GM23338 (cell line): ENCODE results near the gene GUCY2F. TPM values are rescaled to one million over a fixed set of nuclear protein-coding genes. Genes with fewer than 3 reads are reported as not detected.

Experiments
- ATAC-seq: fragments of 200-7000 bp; cut with Tn5 transposase; 3 replicates; pipeline ENCODE4 v1.9.1; 2020
- DNase-seq: peaks from one replicate; pipeline ENCODE4 v3.0.0-alpha.2; 2015; ENCODE audit warnings: low spot score
- H2AFZ ChIP-seq: fragments of 200-600 bp; sonication (generic); 2 replicates; pipeline ENCODE4 v1.8.0; 2016; ENCODE audit warnings: antibody characterized with exemption, mild to moderate bottlenecking, moderate library complexity
- H3F3A ChIP-seq: fragments of 200-600 bp; sonication (generic); replicated peaks from 2 replicates; pipeline ENCODE4 v1.8.0; 2017; ENCODE audit warnings: antibody characterized with exemption, mixed run types, low read depth
- H3K27ac ChIP-seq: fragments of 200-600 bp; sonication (generic); 2 replicates; pipeline ENCODE4 v1.6.1; 2016; ENCODE audit warnings: low read depth
- H3K27me3 ChIP-seq: fragments of 200-600 bp; sonication (generic); 2 replicates; pipeline ENCODE4 v1.8.0; 2016; ENCODE audit warnings: mild to moderate bottlenecking, mixed run types, moderate library complexity; ENCODE audit not compliant: insufficient read depth
- H3K36me3 ChIP-seq: fragments of 200-600 bp; sonication (generic); 2 replicates; pipeline ENCODE4 v1.8.0; 2016; ENCODE audit warnings: mild to moderate bottlenecking; ENCODE audit not compliant: insufficient read depth
- H3K4me1 ChIP-seq: fragments of 200-600 bp; sonication (generic); 2 replicates; pipeline ENCODE4 v1.8.0; 2016; ENCODE audit warnings: mild to moderate bottlenecking, moderate library complexity; ENCODE audit not compliant: insufficient read depth
- H3K4me2 ChIP-seq: fragments of 200-600 bp; sonication (generic); 2 replicates; pipeline ENCODE4 v1.7.1; 2017; ENCODE audit warnings: mixed run types
- H3K4me3 ChIP-seq: fragments of 200-600 bp; sonication (generic); 2 replicates; pipeline ENCODE4 v1.6.1; 2016; ENCODE audit warnings: mixed run types
- H3K79me2 ChIP-seq: fragments of 200-600 bp; sonication (generic); replicated peaks from 2 replicates; pipeline ENCODE4 v1.8.0; 2017; ENCODE audit warnings: mild to moderate bottlenecking; ENCODE audit not compliant: insufficient read depth
- H3K9me2 ChIP-seq: fragments of 200-600 bp; sonication (generic); 2 replicates; pipeline ENCODE4 v1.8.0; 2017; ENCODE audit not compliant: insufficient read depth
- H4K20me1 ChIP-seq: fragments of 200-600 bp; sonication (generic); replicated peaks from 2 replicates; pipeline ENCODE4 v1.8.0; 2017; ENCODE audit warnings: mild to moderate bottlenecking; ENCODE audit not compliant: insufficient read depth
- H3K27ac Mint-ChIP-seq: 2 replicates; pipeline ENCODE4 v1.8.0; 2020; ENCODE audit warnings: inconsistent platforms, mild to moderate bottlenecking, moderate library complexity, mixed read lengths
- H3K27me3 Mint-ChIP-seq: 3 replicates; pipeline ENCODE4 v1.8.0; 2022; ENCODE audit warnings: low read depth, mild to moderate bottlenecking, moderate library complexity, mixed read lengths, inconsistent platforms; ENCODE audit not compliant: insufficient read depth, poor library complexity
- H3K36me3 Mint-ChIP-seq: 3 replicates; pipeline ENCODE4 v1.8.0; 2021; ENCODE audit warnings: low read depth, mild to moderate bottlenecking, inconsistent platforms, moderate library complexity, mixed read lengths
- H3K4me1 Mint-ChIP-seq: 3 replicates; pipeline ENCODE4 v1.8.0; 2020; ENCODE audit warnings: mild to moderate bottlenecking, inconsistent platforms, mixed read lengths
- H3K4me3 Mint-ChIP-seq: 3 replicates; pipeline ENCODE4 v1.8.0; 2021; ENCODE audit warnings: moderate library complexity, mild to moderate bottlenecking, inconsistent platforms, mixed read lengths
- H3K9me3 Mint-ChIP-seq: 3 replicates; pipeline ENCODE4 v1.8.0; 2020; ENCODE audit warnings: moderate library complexity, mild to moderate bottlenecking, inconsistent platforms, mixed read lengths
- CTCF ChIP-seq, 2 experiments: fragments of 200-600 bp in 1 of 2; sonication (generic) in 1 of 2; conservative IDR thresholded peaks; 2 replicates each; pipeline versions ENCODE4 v1.5.1 to v1.6.1; 2016 to 2017; ENCODE audit warnings: antibody characterized with exemption in 2 of 2, low read depth in 2 of 2, mild to moderate bottlenecking in 2 of 2, moderate library complexity in 1 of 2
- NANOG ChIP-seq: IDR thresholded peaks from 2 replicates; pipeline ENCODE4 v1.6.1; 2016; ENCODE audit warnings: antibody characterized with exemption, borderline replicate concordance
- STAT1 ChIP-seq: IDR thresholded peaks from one replicate; pipeline ENCODE4 v1.6.1; 2016; ENCODE audit warnings: antibody characterized with exemption; ENCODE audit not compliant: unreplicated experiment
- ZNF462 ChIP-seq: fragments of 250-450 bp; sonication (Bioruptor Pico); IDR thresholded peaks from 2 replicates; pipeline ENCODE4 v1.5.0; 2020; ENCODE audit warnings: mild to moderate bottlenecking, moderate library complexity
- polyA plus RNA-seq: library from polyadenylated mRNA; unstranded; fragments of >200 nt; fragmentation: Nextera tagmentation; extraction: Ambion mirVana; gene quantifications from 2 replicates; pipeline ENCODE4 v1.2.1, GENCODE V29; 2016
- total RNA-seq: library from RNA; depleted of rRNA; stranded (reverse); fragments of >200 nt; shearing (Covaris generic); gene quantifications from 2 replicates; pipeline ENCODE4 v1.2.3, GENCODE V29; 2014

The GUCY2F gene
- total and polyA plus RNA-seq, 2 experiments from 2014 or later: 0.06 to 0.10 TPM

DNA sequence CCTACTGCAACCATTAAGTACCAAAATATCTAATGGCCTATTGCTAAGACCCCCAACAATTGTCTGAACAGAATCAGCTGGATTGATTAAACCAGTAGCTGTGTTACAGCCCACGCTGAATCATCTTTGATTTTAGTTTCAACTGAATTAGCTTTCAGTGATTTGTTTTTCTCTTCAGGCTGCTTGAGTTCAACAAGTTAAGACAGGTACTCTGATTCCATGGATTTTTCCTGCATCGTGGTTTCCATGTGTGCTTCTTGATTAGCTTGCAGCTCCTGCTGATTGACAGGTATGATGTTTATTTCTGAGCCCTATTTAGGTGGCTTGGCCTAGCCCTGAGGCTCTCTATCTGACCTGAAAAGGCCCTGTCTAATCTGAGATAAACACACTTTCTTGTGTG, 91.3 kb downstream of the GUCY2F start (continued):
- no peak for TF ChIP-seq ZNF462 (CRISPR knock-in tag)
- TF ChIP-seq NANOG: no peak
- TF ChIP-seq CTCF (conservative IDR thresholded peaks at IDR 0.05; ENCODE audit: low read depth in 2 of 2): no peak

DNA sequence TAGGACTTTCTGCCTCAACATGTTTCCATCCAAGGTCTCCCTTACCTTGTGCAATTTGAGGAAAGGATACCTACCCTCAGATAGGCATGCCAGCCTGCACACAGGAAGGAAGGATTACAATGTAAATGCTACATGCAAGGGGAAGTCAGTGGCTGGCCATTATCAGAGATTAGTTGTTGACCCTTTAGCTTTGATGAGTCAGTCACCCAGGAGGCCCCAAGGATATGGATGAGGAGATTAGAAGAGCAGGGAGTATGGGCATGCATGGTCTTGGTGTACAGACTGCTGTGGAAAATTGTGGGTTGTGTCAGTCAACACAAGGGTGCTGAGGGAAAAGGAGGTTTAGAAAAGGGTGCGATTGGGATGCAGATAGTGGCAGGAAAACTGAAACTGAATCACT, 92.0 kb downstream of the GUCY2F start:
- DNase-seq: no peak
- Mint-ChIP-seq H3K4me3 (no peak overlapping the region), H3K36me3 (no peaks in the 10 kb centered on the region), H3K27me3 (peaks cover 1% of the 10 kb centered on the region), H3K4me1 (peaks cover 3% of the 10 kb centered on the region; the same call in 1 of the 3 replicates), H3K27ac (no peak overlapping the region), H3K9me3 (no peaks in the 10 kb centered on the region)
- no peaks in the 10 kb centered on the region for H3K4me1 ChIP-seq
- H2AFZ ChIP-seq: no peak overlapping the region
- H3K79me2 ChIP-seq: no peaks in the 10 kb centered on the region
- no peaks in the 10 kb centered on the region for H3K36me3 ChIP-seq
- ATAC-seq: no peak
- no peak overlapping the region for H3K4me2 ChIP-seq
- H3F3A ChIP-seq: no peaks in the 10 kb centered on the region
- H4K20me1 ChIP-seq: no peaks in the 10 kb centered on the region
- H3K4me3 ChIP-seq: no peak overlapping the region
- no peaks in the 10 kb centered on the region for H3K9me2 ChIP-seq
- TF ChIP-seq STAT1: no peak
- H3K27ac ChIP-seq: no peak overlapping the region
- no peaks in the 10 kb centered on the region for H3K27me3 ChIP-seq
